IMR-90 (cell line): ENCODE data around the gene NUDCD3.

Source experiments
- CEBPB ChIP-seq: IDR thresholded peaks from 2 replicates; pipeline ENCODE4 v1.6.1; 2012; ENCODE audit warnings: low read depth, low read length, improper control_type of control experiment
- MXI1 ChIP-seq: IDR thresholded peaks from 2 replicates; pipeline ENCODE4 v1.6.1; 2012; ENCODE audit warnings: low read depth, mild to moderate bottlenecking, low read length, moderate library complexity, borderline replicate concordance
- POLR2A ChIP-seq: IDR thresholded peaks from 2 replicates; pipeline ENCODE4 v1.6.1; 2012; ENCODE audit warnings: mild to moderate bottlenecking, low read depth, low read length
- RAD21 ChIP-seq: IDR thresholded peaks from 2 replicates; pipeline ENCODE4 v1.6.1; 2012; ENCODE audit warnings: low read length, improper control_type of control experiment
- TF ChIP-seq, protein P1 (sequence below): conservative IDR thresholded peaks from 2 replicates; pipeline ENCODE4 v1.5.1; 2012; ENCODE audit warnings: mild to moderate bottlenecking, low read depth, low read length, improper control_type of control experiment
- TF ChIP-seq, protein P2 (sequence below): fragments of 150-350 bp; IDR thresholded peaks from 2 replicates; pipeline ENCODE4 v1.6.1; 2016; ENCODE audit warnings: low read depth, mild to moderate bottlenecking, low read length, moderate library complexity, borderline replicate concordance

DNA sequence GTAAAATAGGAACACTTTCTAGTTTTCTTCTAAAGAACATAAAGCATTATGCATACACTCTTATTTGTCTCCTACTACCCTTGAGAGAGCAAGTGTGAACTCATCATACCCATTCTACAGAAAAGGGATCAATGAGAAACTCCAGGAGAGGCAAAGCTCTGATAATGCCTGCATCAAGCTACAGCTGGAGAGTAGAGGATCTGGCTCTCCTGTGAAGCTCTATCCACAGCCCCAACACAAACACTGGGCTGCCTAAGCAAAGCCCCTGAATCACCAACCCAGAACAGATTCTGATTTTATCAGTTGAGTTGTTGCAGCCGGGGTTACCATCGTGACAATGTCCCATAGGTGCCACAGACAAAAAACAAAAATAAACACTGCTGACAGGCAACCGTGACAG lies 74.9 kb downstream of the NUDCD3 start:
- TF ChIP-seq, protein P1, sequence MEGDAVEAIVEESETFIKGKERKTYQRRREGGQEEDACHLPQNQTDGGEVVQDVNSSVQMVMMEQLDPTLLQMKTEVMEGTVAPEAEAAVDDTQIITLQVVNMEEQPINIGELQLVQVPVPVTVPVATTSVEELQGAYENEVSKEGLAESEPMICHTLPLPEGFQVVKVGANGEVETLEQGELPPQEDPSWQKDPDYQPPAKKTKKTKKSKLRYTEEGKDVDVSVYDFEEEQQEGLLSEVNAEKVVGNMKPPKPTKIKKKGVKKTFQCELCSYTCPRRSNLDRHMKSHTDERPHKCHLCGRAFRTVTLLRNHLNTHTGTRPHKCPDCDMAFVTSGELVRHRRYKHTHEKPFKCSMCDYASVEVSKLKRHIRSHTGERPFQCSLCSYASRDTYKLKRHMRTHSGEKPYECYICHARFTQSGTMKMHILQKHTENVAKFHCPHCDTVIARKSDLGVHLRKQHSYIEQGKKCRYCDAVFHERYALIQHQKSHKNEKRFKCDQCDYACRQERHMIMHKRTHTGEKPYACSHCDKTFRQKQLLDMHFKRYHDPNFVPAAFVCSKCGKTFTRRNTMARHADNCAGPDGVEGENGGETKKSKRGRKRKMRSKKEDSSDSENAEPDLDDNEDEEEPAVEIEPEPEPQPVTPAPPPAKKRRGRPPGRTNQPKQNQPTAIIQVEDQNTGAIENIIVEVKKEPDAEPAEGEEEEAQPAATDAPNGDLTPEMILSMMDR: no peak
- TF ChIP-seq MXI1 (no peak), POLR2A (no peak), CEBPB (no peak), RAD21 (no peak)
- TF ChIP-seq, protein P2, sequence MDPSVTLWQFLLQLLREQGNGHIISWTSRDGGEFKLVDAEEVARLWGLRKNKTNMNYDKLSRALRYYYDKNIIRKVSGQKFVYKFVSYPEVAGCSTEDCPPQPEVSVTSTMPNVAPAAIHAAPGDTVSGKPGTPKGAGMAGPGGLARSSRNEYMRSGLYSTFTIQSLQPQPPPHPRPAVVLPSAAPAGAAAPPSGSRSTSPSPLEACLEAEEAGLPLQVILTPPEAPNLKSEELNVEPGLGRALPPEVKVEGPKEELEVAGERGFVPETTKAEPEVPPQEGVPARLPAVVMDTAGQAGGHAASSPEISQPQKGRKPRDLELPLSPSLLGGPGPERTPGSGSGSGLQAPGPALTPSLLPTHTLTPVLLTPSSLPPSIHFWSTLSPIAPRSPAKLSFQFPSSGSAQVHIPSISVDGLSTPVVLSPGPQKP: no peak
